Esophagus muscularis mucosa (tissue), 3 donors: Measurements from ENCODE around the gene ARRDC4.
A peak's percentile ranks its signal among the peaks of the same experiment; 100 is the strongest.

Source experiments
- POLR2A ChIP-seq: fragments of 450-650 bp; IDR thresholded peaks from one replicate; pipeline ENCODE4 v1.6.1; 2017; ENCODE audit warnings: antibody characterized with exemption, moderate library complexity, mild to moderate bottlenecking, low read depth
- POLR2AphosphoS5 ChIP-seq, 2 donors: sonication (generic); formaldehyde crosslinking; IDR thresholded peaks; one replicate each; pipeline ENCODE4 v1.6.1; 2017; ENCODE audit warnings: antibody characterized with exemption in 2 of 2
- TF ChIP-seq, protein P1 (sequence below), 3 experiments: fragments of 200-600 bp in 2 of 3; fragments of 450-650 bp in 1 of 3; sonication (generic) in 2 of 3; IDR thresholded peaks; one replicate each; pipeline ENCODE4 v1.5.1; 2017 to 2019; ENCODE audit warnings: antibody characterized with exemption in 3 of 3, mild to moderate bottlenecking in 2 of 3, moderate library complexity in 1 of 3

DNA sequence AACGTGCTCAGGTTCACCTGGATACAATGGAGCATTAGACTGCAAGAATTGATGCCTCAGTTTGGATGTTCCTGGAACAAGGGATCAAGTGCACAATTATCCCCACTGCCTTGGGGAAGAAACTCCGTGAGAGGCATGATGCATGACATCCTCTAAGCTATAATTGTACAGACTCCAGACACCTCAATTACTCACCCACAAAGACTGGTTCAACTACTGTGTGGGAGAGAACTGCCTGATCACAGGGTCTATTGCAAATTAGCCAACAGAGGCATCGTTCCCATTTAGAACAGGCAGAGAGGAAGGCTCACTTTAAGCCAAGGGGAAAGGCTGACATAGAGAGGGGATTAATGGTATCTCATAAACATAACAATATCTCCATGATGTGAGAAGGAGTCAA lies 43.5 kb downstream of the ARRDC4 start:
- TF ChIP-seq, protein P1, sequence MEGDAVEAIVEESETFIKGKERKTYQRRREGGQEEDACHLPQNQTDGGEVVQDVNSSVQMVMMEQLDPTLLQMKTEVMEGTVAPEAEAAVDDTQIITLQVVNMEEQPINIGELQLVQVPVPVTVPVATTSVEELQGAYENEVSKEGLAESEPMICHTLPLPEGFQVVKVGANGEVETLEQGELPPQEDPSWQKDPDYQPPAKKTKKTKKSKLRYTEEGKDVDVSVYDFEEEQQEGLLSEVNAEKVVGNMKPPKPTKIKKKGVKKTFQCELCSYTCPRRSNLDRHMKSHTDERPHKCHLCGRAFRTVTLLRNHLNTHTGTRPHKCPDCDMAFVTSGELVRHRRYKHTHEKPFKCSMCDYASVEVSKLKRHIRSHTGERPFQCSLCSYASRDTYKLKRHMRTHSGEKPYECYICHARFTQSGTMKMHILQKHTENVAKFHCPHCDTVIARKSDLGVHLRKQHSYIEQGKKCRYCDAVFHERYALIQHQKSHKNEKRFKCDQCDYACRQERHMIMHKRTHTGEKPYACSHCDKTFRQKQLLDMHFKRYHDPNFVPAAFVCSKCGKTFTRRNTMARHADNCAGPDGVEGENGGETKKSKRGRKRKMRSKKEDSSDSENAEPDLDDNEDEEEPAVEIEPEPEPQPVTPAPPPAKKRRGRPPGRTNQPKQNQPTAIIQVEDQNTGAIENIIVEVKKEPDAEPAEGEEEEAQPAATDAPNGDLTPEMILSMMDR (IDR thresholded peaks at IDR 0.05): no peak
- TF ChIP-seq POLR2A (no peak), POLR2AphosphoS5 (IDR thresholded peaks at IDR 0.05) (peak in 1 of 2 donors; percentile 6)
